DOHH2 (cell line): ENCODE results near the gene KIF1A.

Source experiments
- H3F3A ChIP-seq: fragments of 200-600 bp; sonication (generic), shearing (Covaris generic); 2 replicates; pipeline ENCODE4 v1.6.0; 2016; ENCODE audit warnings: antibody characterized with exemption, mild to moderate bottlenecking; ENCODE audit not compliant: control insufficient read depth, insufficient read depth
- H3K27ac ChIP-seq: fragments of 200-600 bp; sonication (generic); 2 replicates; pipeline ENCODE4 v1.5.1; 2014; ENCODE audit warnings: low read depth, mild to moderate bottlenecking, low read length, moderate library complexity
- H3K27me3 ChIP-seq: fragments of 200-600 bp; sonication (generic); 2 replicates; pipeline ENCODE4 v1.6.1; 2014; ENCODE audit warnings: mild to moderate bottlenecking, low read length, mixed read lengths; ENCODE audit not compliant: control insufficient read depth
- H3K36me3 ChIP-seq: fragments of 200-600 bp; sonication (generic); 2 replicates; pipeline ENCODE4 v1.6.1; 2014; ENCODE audit warnings: mild to moderate bottlenecking, low read length, moderate library complexity, mixed read lengths; ENCODE audit not compliant: control insufficient read depth
- H3K4me1 ChIP-seq: fragments of 200-600 bp; sonication (generic); 2 replicates; pipeline ENCODE4 v1.6.1; 2014; ENCODE audit warnings: mild to moderate bottlenecking, low read length, mixed read lengths; ENCODE audit not compliant: control insufficient read depth
- H3K4me2 ChIP-seq: fragments of 200-600 bp; sonication (generic); 2 replicates; pipeline ENCODE4 v1.6.0; 2014; ENCODE audit warnings: mild to moderate bottlenecking, low read length, moderate library complexity
- H3K4me3 ChIP-seq: fragments of 200-600 bp; sonication (generic); 2 replicates; pipeline ENCODE4 v1.5.1; 2014; ENCODE audit warnings: mild to moderate bottlenecking, low read length, mixed read lengths
- H3K79me2 ChIP-seq: fragments of 200-600 bp; sonication (generic); 2 replicates; pipeline ENCODE4 v1.6.1; 2014; ENCODE audit warnings: mild to moderate bottlenecking, low read length, mixed read lengths; ENCODE audit not compliant: control insufficient read depth
- H3K9me2 ChIP-seq: fragments of 200-600 bp; sonication (generic); replicated peaks from 2 replicates; pipeline ENCODE4 v1.6.1; 2014; ENCODE audit warnings: mild to moderate bottlenecking, low read length, mixed read lengths; ENCODE audit not compliant: control insufficient read depth
- H3K9me3 ChIP-seq: fragments of 200-600 bp; sonication (generic); 2 replicates; pipeline ENCODE4 v1.6.1; 2014; ENCODE audit warnings: antibody characterized with exemption, low read length, mixed read lengths; ENCODE audit not compliant: control insufficient read depth, insufficient read depth
- H4K20me1 ChIP-seq: fragments of 200-600 bp; sonication (generic); 2 replicates; pipeline ENCODE4 v1.6.0; 2014; ENCODE audit warnings: low read depth, mild to moderate bottlenecking, antibody characterized with exemption, low read length, moderate library complexity; ENCODE audit not compliant: control insufficient read depth, insufficient read depth
- CTCF ChIP-seq: fragments of 200-600 bp; sonication (generic); IDR thresholded peaks from one replicate; pipeline ENCODE4 v1.5.1; 2014; ENCODE audit warnings: antibody characterized with exemption, mild to moderate bottlenecking, low read depth, low read length; ENCODE audit not compliant: poor library complexity, severe bottlenecking
- EZH2phosphoT487 ChIP-seq: fragments of 200-600 bp; sonication (generic); IDR thresholded peaks from 2 replicates; pipeline ENCODE4 v1.6.1; 2017; ENCODE audit warnings: borderline replicate concordance, mild to moderate bottlenecking, antibody characterized with exemption, low read length, moderate library complexity, mixed read lengths

The KIF1A gene

GRCh38 chr2:240742602-240743095 lies 77.4 kb downstream of the KIF1A start:
- Histone ChIP-seq H3K27ac (no peak overlapping the region), H3K9me2 (no peaks in the 10 kb centered on the region), H3K79me2 (no peaks in the 10 kb centered on the region), H3K4me1 (no peaks in the 10 kb centered on the region), H3K9me3 (no peaks in the 10 kb centered on the region), H3K4me2 (no peak overlapping the region), H3F3A (no peaks in the 10 kb centered on the region), H3K27me3 (no peaks in the 10 kb centered on the region), H4K20me1 (no peaks in the 10 kb centered on the region), H3K36me3 (no peaks in the 10 kb centered on the region), H3K4me3 (no peak overlapping the region)
- TF ChIP-seq EZH2phosphoT487 (no peak), CTCF (no peak)

- no peaks in the 10 kb centered on the region for H3K36me3 ChIP-seq
- no peak overlapping the region for H3K27ac ChIP-seq
- no peak for TF ChIP-seq EZH2phosphoT487
- TF ChIP-seq CTCF: no peak
- H3K27me3 ChIP-seq: no peaks in the 10 kb centered on the region
- no peaks in the 10 kb centered on the region for H3F3A ChIP-seq
- no peaks in the 10 kb centered on the region for H3K9me2 ChIP-seq
- no peaks in the 10 kb centered on the region for H3K9me3 ChIP-seq
- H3K4me1 ChIP-seq: no peaks in the 10 kb centered on the region
- H3K4me2 ChIP-seq: no peak overlapping the region
- H4K20me1 ChIP-seq: no peaks in the 10 kb centered on the region
- no peak overlapping the region for H3K4me3 ChIP-seq
- H3K79me2 ChIP-seq: no peaks in the 10 kb centered on the region
Observed at GRCh38 chr2:240741091-240741490, 78.9 kb downstream of the KIF1A start.

- Histone ChIP-seq H3K4me3 (no peak overlapping the region), H3K27me3 (no peaks in the 10 kb centered on the region)
Observed at GRCh38 chr2:240739797-240740196, 80.2 kb downstream of the KIF1A start.

More at GRCh38 chr2:240739797-240740196, 80.2 kb downstream of the KIF1A start:
- no peak overlapping the region for H3K4me2 ChIP-seq
- no peaks in the 10 kb centered on the region for H3K4me1 ChIP-seq
- H3F3A ChIP-seq: no peaks in the 10 kb centered on the region
- H3K9me2 ChIP-seq: no peaks in the 10 kb centered on the region
- no peak overlapping the region for H3K27ac ChIP-seq
- H4K20me1 ChIP-seq: no peaks in the 10 kb centered on the region
- no peaks in the 10 kb centered on the region for H3K9me3 ChIP-seq
- H3K79me2 ChIP-seq: no peaks in the 10 kb centered on the region
- TF ChIP-seq CTCF (no peak), EZH2phosphoT487 (no peak)
- H3K36me3 ChIP-seq: no peaks in the 10 kb centered on the region
